Brain microvascular endothelial cell (primary cell): Measurements from ENCODE around the gene C12orf43.

Experiments used
- DNase-seq: peaks from one replicate; pipeline ENCODE4 v3.0.0-alpha.2; 2020
- H3K27ac ChIP-seq: fragments of 250-450 bp; sonication (Bioruptor Pico); 2 replicates; pipeline ENCODE4 v1.5.1; 2020; ENCODE audit warnings: mild to moderate bottlenecking, moderate library complexity
- H3K27me3 ChIP-seq: fragments of 250-450 bp; sonication (Bioruptor Pico); replicated peaks from 2 replicates; pipeline ENCODE4 v1.5.1; 2020; ENCODE audit warnings: mild to moderate bottlenecking
- H3K36me3 ChIP-seq: fragments of 250-450 bp; sonication (Bioruptor Pico); replicated peaks from 2 replicates; pipeline ENCODE4 v1.5.1; 2020; ENCODE audit warnings: mild to moderate bottlenecking
- H3K4me3 ChIP-seq: 2 replicates; pipeline ENCODE4 v1.5.1; 2011; ENCODE audit warnings: low read depth, mild to moderate bottlenecking, control low read depth, low read length, moderate library complexity
- CTCF ChIP-seq: IDR thresholded peaks from 2 replicates; pipeline ENCODE4 v1.5.1; 2011; ENCODE audit warnings: low read depth, mild to moderate bottlenecking, moderate library complexity, low read length, control low read depth, inconsistent platforms; ENCODE audit errors: missing control alignments
- in situ Hi-C: cut with HindIII; loops from 2 replicates; pipeline ENCODE4 v1.10.0; 2017; ENCODE audit warnings: low sequenced_read_pairs, low pct_ligation_motif_present

The C12orf43 gene

GRCh38 chr12:120988658-120989057 is 27.6 kb downstream of the C12orf43 start:
- no peak for DNase-seq
- in situ Hi-C loops: no loop called here

GRCh38 chr12:120988234-120988633 is 28.1 kb downstream of the C12orf43 start:
- Histone ChIP-seq H3K36me3 (no peaks in the 10 kb centered on the region), H3K27ac (no peak overlapping the region), H3K27me3 (peaks cover 2% of the 10 kb centered on the region), H3K4me3 (no peak overlapping the region)
- no peak for TF ChIP-seq CTCF
- DNase-seq: no peak
- in situ Hi-C loops: no loop called here

More at GRCh38 chr12:120988658-120989057, 27.6 kb downstream of the C12orf43 start:
- Histone ChIP-seq H3K27me3 (peaks cover 2% of the 10 kb centered on the region), H3K27ac (no peak overlapping the region), H3K36me3 (no peaks in the 10 kb centered on the region), H3K4me3 (no peak overlapping the region)
- TF ChIP-seq CTCF: no peak

- H3K27me3 ChIP-seq: no peaks in the 10 kb centered on the region
- TF ChIP-seq CTCF: no peak
- in situ Hi-C loops: no loop called here
- no peak overlapping the region for H3K27ac ChIP-seq
- H3K4me3 ChIP-seq: no peak overlapping the region
- DNase-seq: no peak
- no peaks in the 10 kb centered on the region for H3K36me3 ChIP-seq
Observed at GRCh38 chr12:120984351-120984898, 31.9 kb downstream of the C12orf43 start.

GRCh38 chr12:120983759-120984158 is 32.5 kb downstream of the C12orf43 start:
- in situ Hi-C loops: no loop called here
- no peak for DNase-seq
- Histone ChIP-seq H3K36me3 (no peaks in the 10 kb centered on the region), H3K27ac (no peak overlapping the region), H3K27me3 (no peaks in the 10 kb centered on the region), H3K4me3 (no peak overlapping the region)
- TF ChIP-seq CTCF: no peak

GRCh38 chr12:120982659-120983058 is 33.6 kb downstream of the C12orf43 start:
- DNase-seq: no peak
- H3K36me3 ChIP-seq: no peaks in the 10 kb centered on the region
- H3K4me3 ChIP-seq: no peak overlapping the region
- no peak overlapping the region for H3K27ac ChIP-seq
- H3K27me3 ChIP-seq: no peaks in the 10 kb centered on the region
- no peak for TF ChIP-seq CTCF
- in situ Hi-C loops: no loop called here

- Histone ChIP-seq H3K36me3 (no peaks in the 10 kb centered on the region), H3K27ac (no peak overlapping the region), H3K4me3 (no peak overlapping the region), H3K27me3 (no peaks in the 10 kb centered on the region)
- no peak for TF ChIP-seq CTCF
- in situ Hi-C loops: no loop called here
- DNase-seq: no peak
Observed at GRCh38 chr12:120981407-120981941, 34.8 kb downstream of the C12orf43 start.
